IPS-11a (cell line): ENCODE measurements around the gene RINL.

Experiments
- H3K4me3 ChIP-seq: one replicate; pipeline ENCODE4 v1.5.1; 2013; ENCODE audit warnings: low read depth, low read length, control low read depth

RINL gene

GRCh38 chr19:38877781-38878574 lies at the start of gene RINL:
Gene RINL (minus strand): TSS chr19:38878275. CDS start chr19:38876742, 1,533 bp downstream.
- H3K4me3 ChIP-seq = no peak within 1 kb of the TSS

- no peak overlapping the region for H3K4me3 ChIP-seq
Measured at GRCh38 chr19:38924388-38924787, 46.3 kb upstream of the RINL start.

- no peak overlapping the region for H3K4me3 ChIP-seq
Measured at GRCh38 chr19:38922482-38922881, 44.4 kb upstream of the RINL start.

- H3K4me3 ChIP-seq = no peak overlapping the region
Measured at GRCh38 chr19:38921420-38922274, 43.6 kb upstream of the RINL start.

- no peak overlapping the region for H3K4me3 ChIP-seq
Measured at GRCh38 chr19:38920602-38921419, 42.7 kb upstream of the RINL start.

GRCh38 chr19:38919837-38920601 lies 41.9 kb upstream of the RINL start:
- H3K4me3 ChIP-seq = no peak overlapping the region

- H3K4me3 ChIP-seq = no peak overlapping the region
Measured at GRCh38 chr19:38918526-38918925, 40.5 kb upstream of the RINL start.

- no peak overlapping the region for H3K4me3 ChIP-seq
Measured at GRCh38 chr19:38917921-38918491, 39.9 kb upstream of the RINL start.

GRCh38 chr19:38917516-38917915 lies 39.4 kb upstream of the RINL start:
- H3K4me3 ChIP-seq = no peak overlapping the region

GRCh38 chr19:38915329-38916321 lies 37.5 kb upstream of the RINL start:
- no peak overlapping the region for H3K4me3 ChIP-seq

GRCh38 chr19:38913958-38914357 lies 35.9 kb upstream of the RINL start:
- no peak overlapping the region for H3K4me3 ChIP-seq

- no peak overlapping the region for H3K4me3 ChIP-seq
Measured at GRCh38 chr19:38912600-38913514, 34.8 kb upstream of the RINL start.

- H3K4me3 ChIP-seq = no peak overlapping the region
Measured at GRCh38 chr19:38911388-38912001, 33.4 kb upstream of the RINL start.

- no peak overlapping the region for H3K4me3 ChIP-seq
Measured at GRCh38 chr19:38910488-38910887, 32.4 kb upstream of the RINL start.

- no peak overlapping the region for H3K4me3 ChIP-seq
Measured at GRCh38 chr19:38908911-38909310, 30.8 kb upstream of the RINL start.

GRCh38 chr19:38907670-38908069 lies 29.6 kb upstream of the RINL start:
- H3K4me3 ChIP-seq = no peak overlapping the region

- no peak overlapping the region for H3K4me3 ChIP-seq
Measured at GRCh38 chr19:38907227-38907626, 29.2 kb upstream of the RINL start.
